GM19324 (cell line): ENCODE results near the gene SRSF10.
"Not testable (repeated sequence)": the region's sequence is repeated elsewhere in the genome, so short reads cannot be mapped to it uniquely, and the experiment has no call there.

Experiments
- ATAC-seq: cut with Tn5 transposase; IDR thresholded peaks from one replicate; pipeline ENCODE4 v1.9.1; 2021; ENCODE audit warnings: mild to moderate bottlenecking, moderate library complexity; ENCODE audit not compliant: unreplicated experiment, low FRiP score

The SRSF10 gene

GRCh38 chr1:23959461-23960290, 20.5 kb downstream of the SRSF10 start, which contains the start of gene PNRC2:
PNRC2 (plus strand) TSS chr1:23959828; CDS start chr1:23961458, 1,630 bp downstream.
- peak; percentile 82 for ATAC-seq

GRCh38 chr1:23958810-23959460, 21.2 kb downstream of the SRSF10 start:
- ATAC-seq: peak; percentile 62

- not testable (repeated sequence) for ATAC-seq
Measured at GRCh38 chr1:23958040-23958809, 21.9 kb downstream of the SRSF10 start.

GRCh38 chr1:23957096-23957495, 23.0 kb downstream of the SRSF10 start:
- no peak for ATAC-seq

GRCh38 chr1:23953020-23953419, 27.1 kb downstream of the SRSF10 start:
- ATAC-seq: no peak

- ATAC-seq: no peak
Measured at GRCh38 chr1:23947366-23947765, 32.8 kb downstream of the SRSF10 start.

- ATAC-seq: no peak
Measured at GRCh38 chr1:23936481-23937176, 43.5 kb downstream of the SRSF10 start.

GRCh38 chr1:23931491-23931880, 48.6 kb downstream of the SRSF10 start:
- no peak for ATAC-seq

- ATAC-seq: no peak
Measured at GRCh38 chr1:23930861-23931490, 49.2 kb downstream of the SRSF10 start.

- ATAC-seq: no peak
Measured at GRCh38 chr1:23930270-23930669, 49.9 kb downstream of the SRSF10 start.

GRCh38 chr1:23928789-23929188, 51.3 kb downstream of the SRSF10 start:
- ATAC-seq: no peak

GRCh38 chr1:23927097-23927496, 53.0 kb downstream of the SRSF10 start:
- ATAC-seq: no peak

- no peak for ATAC-seq
Measured at GRCh38 chr1:23925279-23925678, 54.8 kb downstream of the SRSF10 start.

GRCh38 chr1:23924601-23925000, 55.5 kb downstream of the SRSF10 start:
- no peak for ATAC-seq

GRCh38 chr1:23923592-23924499, 56.3 kb downstream of the SRSF10 start:
- ATAC-seq: no peak

- ATAC-seq: no peak
Measured at GRCh38 chr1:23922321-23922943, 57.7 kb downstream of the SRSF10 start.

- ATAC-seq: no peak
Measured at GRCh38 chr1:23916209-23917131, 63.7 kb downstream of the SRSF10 start.

GRCh38 chr1:23915466-23915865, 64.7 kb downstream of the SRSF10 start:
- no peak for ATAC-seq
